GM12878 (cell line): ENCODE measurements around the gene DMRTA2.

Source experiments
- EP300 ChIP-seq, 2 experiments: fragments of 150-350 bp in 1 of 2; IDR thresholded peaks; 2 replicates each; pipeline ENCODE4 v1.6.1; 2011 to 2012; ENCODE audit warnings: low read depth in 2 of 2, low read length in 2 of 2, borderline replicate concordance in 1 of 2, improper control_type of control experiment in 1 of 2, inconsistent platforms in 1 of 2; ENCODE audit not compliant: control insufficient read depth in 1 of 2
- ESRRA ChIP-seq: IDR thresholded peaks from 2 replicates; pipeline ENCODE4 v1.6.1; 2012; ENCODE audit warnings: mild to moderate bottlenecking, low read length, improper control_type of control experiment
- ETV6 ChIP-seq, 2 experiments: fragments of 450-650 bp in 1 of 2; IDR thresholded peaks in 1 of 2; conservative IDR thresholded peaks in 1 of 2; 2 replicates each; pipeline ENCODE4 v1.6.1; 2014; ENCODE audit warnings: antibody characterized with exemption in 1 of 2, borderline replicate concordance in 1 of 2, low read depth in 1 of 2, mild to moderate bottlenecking in 1 of 2, moderate library complexity in 1 of 2
- EZH2 ChIP-seq: IDR thresholded peaks from 2 replicates; pipeline ENCODE4 v1.6.1; 2012; ENCODE audit warnings: low read depth, mild to moderate bottlenecking, control low read depth, inconsistent platforms, low read length, borderline replicate concordance; ENCODE audit not compliant: control insufficient read depth
- MXI1 ChIP-seq: fragments of 150-350 bp; IDR thresholded peaks from 2 replicates; pipeline ENCODE4 v1.6.1; 2011; ENCODE audit warnings: low read depth, mild to moderate bottlenecking, inconsistent platforms, low read length, improper control_type of control experiment
- MYC ChIP-seq: IDR thresholded peaks from 2 replicates; pipeline ENCODE4 v1.6.1; 2011; ENCODE audit warnings: mild to moderate bottlenecking, low read length, moderate library complexity, inconsistent platforms; ENCODE audit not compliant: insufficient read depth, insufficient replicate concordance, insufficient read length, severe bottlenecking
- NR2C2 ChIP-seq: IDR thresholded peaks from 2 replicates; pipeline ENCODE4 v1.6.1; 2011; ENCODE audit warnings: borderline replicate concordance, low read depth; ENCODE audit not compliant: control insufficient read depth, insufficient read length
- POLR2A ChIP-seq: IDR thresholded peaks from 2 replicates; pipeline ENCODE4 v1.6.1; 2011; ENCODE audit warnings: low read depth, mild to moderate bottlenecking, low read length
- POLR2AphosphoS5 ChIP-seq: IDR thresholded peaks from 2 replicates; pipeline ENCODE4 v1.6.1; 2011; ENCODE audit warnings: mild to moderate bottlenecking, low read length, inconsistent platforms
- SMAD1 ChIP-seq: fragments of 450-650 bp; IDR thresholded peaks from 2 replicates; pipeline ENCODE4 v1.6.1; 2018; ENCODE audit warnings: mild to moderate bottlenecking, low read depth; ENCODE audit not compliant: partially characterized antibody
- SMC3 ChIP-seq: IDR thresholded peaks from 2 replicates; pipeline ENCODE4 v1.6.1; 2011; ENCODE audit warnings: low read length, improper control_type of control experiment, borderline replicate concordance
- SUPT20H ChIP-seq: IDR thresholded peaks from 2 replicates; pipeline ENCODE4 v1.6.1; 2011; ENCODE audit warnings: low read depth, mild to moderate bottlenecking, low read length, moderate library complexity, borderline replicate concordance; ENCODE audit not compliant: control insufficient read depth
- TF ChIP-seq, protein P1 (sequence below), 3 experiments: IDR thresholded peaks in 2 of 3; conservative IDR thresholded peaks in 1 of 3; 2 replicates each; pipeline ENCODE4 v1.5.1; 2011; ENCODE audit warnings: low read depth in 3 of 3, low read length in 3 of 3, mild to moderate bottlenecking in 3 of 3, control low read depth in 2 of 3, moderate library complexity in 2 of 3, inconsistent platforms in 1 of 3, mixed read lengths in 1 of 3; ENCODE audit not compliant: control insufficient read depth in 2 of 3, insufficient read depth in 1 of 3; ENCODE audit errors: extremely low read depth in 1 of 3
- TF ChIP-seq, protein P2 (sequence below): fragments of 450-650 bp; IDR thresholded peaks from 2 replicates; pipeline ENCODE4 v1.6.1; 2016; ENCODE audit warnings: mild to moderate bottlenecking

DNA sequence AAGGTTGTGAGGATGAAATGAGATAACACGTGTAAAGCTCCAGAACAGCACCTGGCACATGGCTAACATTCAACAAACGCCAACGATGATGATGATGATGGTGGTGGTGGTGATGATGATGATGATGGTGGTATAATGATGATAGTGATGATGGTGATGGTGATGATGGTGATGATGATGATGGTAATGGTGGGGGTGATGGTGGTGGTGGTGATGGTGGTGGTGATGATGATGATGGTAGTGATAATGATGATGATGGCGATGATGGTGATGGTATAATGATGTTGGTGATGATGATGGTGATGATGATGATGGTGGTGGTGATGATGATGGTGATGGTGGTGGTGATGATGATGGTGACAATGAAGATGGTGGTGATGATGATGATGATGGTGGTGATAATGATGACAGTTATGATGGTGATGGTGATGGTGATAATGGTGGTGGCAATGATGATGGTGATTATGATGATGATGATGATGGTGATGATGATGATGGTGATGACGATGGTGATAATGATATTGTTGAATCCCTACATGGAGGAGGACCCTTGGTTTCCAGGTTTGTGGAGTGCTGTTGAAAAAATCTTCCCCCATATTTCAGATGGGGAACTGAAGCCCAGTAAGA lies 54.1 kb downstream of the DMRTA2 start:
- TF ChIP-seq, protein P1, sequence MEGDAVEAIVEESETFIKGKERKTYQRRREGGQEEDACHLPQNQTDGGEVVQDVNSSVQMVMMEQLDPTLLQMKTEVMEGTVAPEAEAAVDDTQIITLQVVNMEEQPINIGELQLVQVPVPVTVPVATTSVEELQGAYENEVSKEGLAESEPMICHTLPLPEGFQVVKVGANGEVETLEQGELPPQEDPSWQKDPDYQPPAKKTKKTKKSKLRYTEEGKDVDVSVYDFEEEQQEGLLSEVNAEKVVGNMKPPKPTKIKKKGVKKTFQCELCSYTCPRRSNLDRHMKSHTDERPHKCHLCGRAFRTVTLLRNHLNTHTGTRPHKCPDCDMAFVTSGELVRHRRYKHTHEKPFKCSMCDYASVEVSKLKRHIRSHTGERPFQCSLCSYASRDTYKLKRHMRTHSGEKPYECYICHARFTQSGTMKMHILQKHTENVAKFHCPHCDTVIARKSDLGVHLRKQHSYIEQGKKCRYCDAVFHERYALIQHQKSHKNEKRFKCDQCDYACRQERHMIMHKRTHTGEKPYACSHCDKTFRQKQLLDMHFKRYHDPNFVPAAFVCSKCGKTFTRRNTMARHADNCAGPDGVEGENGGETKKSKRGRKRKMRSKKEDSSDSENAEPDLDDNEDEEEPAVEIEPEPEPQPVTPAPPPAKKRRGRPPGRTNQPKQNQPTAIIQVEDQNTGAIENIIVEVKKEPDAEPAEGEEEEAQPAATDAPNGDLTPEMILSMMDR (IDR thresholded peaks at IDR 0.05 in 2 of 3, conservative IDR thresholded peaks at IDR 0.05 in 1 of 3; ENCODE audit: control insufficient read depth in 2 of 3, extremely low read depth in 1 of 3, insufficient read depth in 1 of 3, low read depth in 3 of 3, low read length in 3 of 3), result no peak
- TF ChIP-seq NR2C2 (no peak), ESRRA (no peak), SMAD1 (no peak), POLR2A (no peak), ETV6 (conservative IDR thresholded peaks at IDR 0.05 in 1 of 2, IDR thresholded peaks at IDR 0.05 in 1 of 2; ENCODE audit: borderline replicate concordance in 1 of 2, low read depth in 1 of 2) (no peak), SMC3 (no peak), MYC (no peak), EP300 (IDR thresholded peaks at IDR 0.05; ENCODE audit: borderline replicate concordance in 1 of 2, control insufficient read depth in 1 of 2, low read depth in 2 of 2, low read length in 2 of 2) (no peak), EZH2 (no peak), SUPT20H (no peak), MXI1 (no peak), POLR2AphosphoS5 (no peak)
- TF ChIP-seq, protein P2, sequence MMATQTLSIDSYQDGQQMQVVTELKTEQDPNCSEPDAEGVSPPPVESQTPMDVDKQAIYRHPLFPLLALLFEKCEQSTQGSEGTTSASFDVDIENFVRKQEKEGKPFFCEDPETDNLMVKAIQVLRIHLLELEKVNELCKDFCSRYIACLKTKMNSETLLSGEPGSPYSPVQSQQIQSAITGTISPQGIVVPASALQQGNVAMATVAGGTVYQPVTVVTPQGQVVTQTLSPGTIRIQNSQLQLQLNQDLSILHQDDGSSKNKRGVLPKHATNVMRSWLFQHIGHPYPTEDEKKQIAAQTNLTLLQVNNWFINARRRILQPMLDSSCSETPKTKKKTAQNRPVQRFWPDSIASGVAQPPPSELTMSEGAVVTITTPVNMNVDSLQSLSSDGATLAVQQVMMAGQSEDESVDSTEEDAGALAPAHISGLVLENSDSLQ, result no peak
